ENCODE results near the gene CRIM1. TPM values are rescaled to one million over a fixed set of nuclear protein-coding genes. Genes with fewer than 3 reads are reported as not detected.
A peak's percentile ranks its signal among the peaks of the same experiment; 100 is the strongest.

The CRIM1 gene
- total RNA-seq, 1 donor = 949 TPM

GRCh38 chr2:36409335-36409734 is 53.8 kb downstream of the CRIM1 start:
- H3K4me3 ChIP-seq (ENCODE audit: low read depth, low read length) = no peak overlapping the region
- TF ChIP-seq CTCF (IDR thresholded peaks at IDR 0.05; ENCODE audit: insufficient read depth, low read depth, low read length) = no peak
- DNase-seq (ENCODE audit: low read depth) = no peak

- no peak for TF ChIP-seq CTCF (IDR thresholded peaks at IDR 0.05; ENCODE audit: insufficient read depth, low read depth, low read length)
- no peak overlapping the region for H3K4me3 ChIP-seq (ENCODE audit: low read depth, low read length)
- no peak for DNase-seq (ENCODE audit: low read depth)
These were observed 54.4 kb downstream of the CRIM1 start for GRCh38 chr2:36409935-36410334.

GRCh38 chr2:36410681-36411080 is 55.1 kb downstream of the CRIM1 start:
- DNase-seq (ENCODE audit: low read depth) = no peak
- no peak overlapping the region for H3K4me3 ChIP-seq (ENCODE audit: low read depth, low read length)
- no peak for TF ChIP-seq CTCF (IDR thresholded peaks at IDR 0.05; ENCODE audit: insufficient read depth, low read depth, low read length)

GRCh38 chr2:36411962-36412444 is 56.4 kb downstream of the CRIM1 start:
- H3K4me3 ChIP-seq (ENCODE audit: low read depth, low read length) = peak overlapping the region; percentile 31
- peak; percentile 17 for TF ChIP-seq CTCF (IDR thresholded peaks at IDR 0.05; ENCODE audit: insufficient read depth, low read depth, low read length)
- DNase-seq (ENCODE audit: low read depth) = peak; percentile 77

GRCh38 chr2:36413218-36413617 is 57.6 kb downstream of the CRIM1 start:
- H3K4me3 ChIP-seq (ENCODE audit: low read depth, low read length) = no peak overlapping the region
- no peak for TF ChIP-seq CTCF (IDR thresholded peaks at IDR 0.05; ENCODE audit: insufficient read depth, low read depth, low read length)
- peak; percentile 54 for DNase-seq (ENCODE audit: low read depth)

GRCh38 chr2:36414307-36414706 is 58.7 kb downstream of the CRIM1 start:
- TF ChIP-seq CTCF (IDR thresholded peaks at IDR 0.05; ENCODE audit: insufficient read depth, low read depth, low read length) = no peak
- no peak overlapping the region for H3K4me3 ChIP-seq (ENCODE audit: low read depth, low read length)
- no peak for DNase-seq (ENCODE audit: low read depth)

- no peak for TF ChIP-seq CTCF (IDR thresholded peaks at IDR 0.05; ENCODE audit: insufficient read depth, low read depth, low read length)
- DNase-seq (ENCODE audit: low read depth) = no peak
- no peak overlapping the region for H3K4me3 ChIP-seq (ENCODE audit: low read depth, low read length)
These were observed 59.9 kb downstream of the CRIM1 start for GRCh38 chr2:36415381-36416022.

Measured in fibroblast of villous mesenchyme (primary cell).